Measurements from ENCODE around the gene UGT1A6.

Gene UGT1A6

DNA sequence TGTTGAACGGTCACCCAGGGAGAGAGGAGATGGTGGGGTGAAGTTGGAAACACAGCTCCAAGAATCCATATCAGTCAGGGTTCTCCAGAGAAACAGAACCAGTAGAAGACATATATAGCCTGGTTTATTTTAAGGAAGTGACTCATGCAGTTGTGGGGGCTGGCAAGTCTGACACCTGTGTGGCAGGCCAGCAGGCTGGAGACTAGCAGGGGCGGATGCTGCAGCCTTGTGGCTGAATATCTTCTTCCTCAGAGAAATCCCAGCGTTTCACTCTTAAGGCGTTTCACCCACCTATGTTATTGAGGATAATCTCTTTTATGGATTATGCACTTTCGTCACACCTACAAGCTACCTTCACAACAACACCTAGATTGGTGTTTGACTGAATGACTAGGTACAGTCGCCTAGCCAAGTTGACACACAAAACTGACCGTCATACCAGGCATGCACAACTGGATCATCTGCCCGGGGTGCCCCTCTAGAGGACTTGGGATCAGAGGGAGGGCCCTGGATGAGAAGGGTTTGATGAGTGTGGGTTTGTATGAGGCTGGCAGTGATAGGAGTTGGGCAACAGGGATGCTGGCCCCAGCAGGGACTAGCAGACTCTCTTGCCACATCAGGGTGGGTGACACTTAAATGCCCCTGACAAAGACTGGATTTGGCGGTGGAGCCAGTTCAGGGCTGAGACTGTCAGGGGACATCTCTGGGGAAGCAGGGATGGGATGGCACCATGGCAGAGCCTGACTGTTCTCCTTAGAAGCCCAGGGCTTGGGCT, 108.9 kb downstream of the UGT1A6 start:
- DNase-seq (ENCODE audit: insufficient read length, low spot score) (no peak), FAIRE-seq (no peak)
- no peak for TF ChIP-seq POLR2A (IDR thresholded peaks at IDR 0.05; ENCODE audit: low read depth, low read length)

DNA sequence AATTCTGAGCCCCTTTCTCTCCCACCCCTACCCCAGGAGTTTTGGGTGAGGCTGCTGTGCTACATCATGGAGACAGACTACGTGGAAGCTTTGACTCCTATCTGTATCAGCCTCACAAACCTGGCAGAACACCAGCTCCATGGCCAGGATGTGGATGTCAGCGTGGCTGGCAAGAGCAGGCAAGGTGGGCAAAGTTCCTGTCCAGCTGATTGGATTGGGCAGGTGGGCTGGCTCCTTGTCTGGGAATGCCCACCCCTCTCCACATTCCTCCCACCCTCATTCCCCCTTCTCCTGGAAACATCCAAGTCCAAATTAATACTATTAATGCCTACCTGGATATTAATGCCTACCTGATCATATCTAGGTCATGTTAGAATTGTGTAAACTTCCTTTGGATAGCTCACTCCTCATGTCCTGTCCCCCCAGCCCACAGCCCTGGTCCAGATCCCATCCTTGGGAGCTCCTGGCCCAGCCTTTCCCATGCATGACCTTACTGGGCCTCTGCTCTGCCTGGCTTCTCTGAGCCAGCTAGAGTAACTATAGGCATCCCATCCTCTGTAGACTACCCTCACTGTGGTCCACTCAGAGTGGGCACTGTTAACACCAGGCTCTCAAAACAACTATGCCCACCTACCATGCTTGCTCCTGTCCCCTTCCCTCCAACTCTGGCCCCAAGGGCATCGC, 109.6 kb downstream of the UGT1A6 start:
- DNase-seq (ENCODE audit: insufficient read length, low spot score), result no peak
- no peak for TF ChIP-seq POLR2A (IDR thresholded peaks at IDR 0.05; ENCODE audit: low read depth, low read length)
- no peak for FAIRE-seq

DNA sequence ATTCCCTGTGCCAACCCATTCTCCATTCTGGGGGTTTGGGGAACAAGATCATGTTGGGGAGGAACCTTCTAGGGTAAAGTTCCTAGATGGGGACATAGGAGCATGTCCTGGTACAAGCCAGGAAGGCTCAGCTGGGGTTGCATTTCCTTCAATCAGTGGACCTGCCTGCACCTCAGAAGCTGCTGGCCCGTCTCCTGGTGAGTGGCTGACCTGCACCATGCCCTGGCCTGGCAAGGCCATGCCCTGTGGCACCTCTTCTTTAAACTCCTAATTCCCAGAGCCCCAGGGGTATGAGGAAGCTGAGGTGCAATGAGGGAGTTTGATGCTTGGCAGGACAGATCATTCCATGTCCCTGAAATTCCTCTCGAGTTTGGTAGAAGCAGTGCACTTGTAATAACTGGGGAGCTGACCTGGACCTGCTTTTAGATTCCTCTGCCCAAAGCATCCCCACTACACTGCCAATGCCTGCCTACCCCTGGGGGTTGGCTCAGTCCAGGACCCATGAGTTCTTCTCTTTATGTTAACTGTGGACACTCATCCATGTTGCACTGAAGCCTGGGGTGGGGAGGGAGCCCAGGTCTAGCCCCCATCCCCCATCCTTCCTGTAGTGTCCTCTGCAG, 110.7 kb downstream of the UGT1A6 start:
- FAIRE-seq (no peak), DNase-seq (ENCODE audit: insufficient read length, low spot score) (no peak)
- no peak for TF ChIP-seq POLR2A (IDR thresholded peaks at IDR 0.05; ENCODE audit: low read depth, low read length)

DNA sequence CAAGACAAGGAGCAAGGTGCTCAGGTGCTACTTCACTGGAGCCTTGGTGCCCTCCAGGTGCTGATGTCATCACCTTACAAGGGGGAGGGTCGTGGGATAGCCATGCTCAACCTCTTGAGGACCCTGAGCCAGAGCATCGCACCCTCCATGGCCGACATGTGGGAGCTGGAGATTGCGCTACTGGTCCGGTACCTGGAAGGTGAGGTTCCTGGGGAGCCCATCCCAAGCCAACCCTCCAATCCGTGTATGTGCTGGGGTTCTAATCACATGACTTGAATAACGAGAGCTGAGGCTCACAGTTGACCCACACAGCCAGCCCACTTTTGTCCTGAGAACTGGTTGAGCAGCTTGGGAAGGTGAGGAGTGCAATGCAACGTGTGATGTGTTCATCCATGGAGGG, 111.3 kb downstream of the UGT1A6 start:
- FAIRE-seq, result no peak
- DNase-seq (ENCODE audit: insufficient read length, low spot score), result no peak
- TF ChIP-seq POLR2A (IDR thresholded peaks at IDR 0.05; ENCODE audit: low read depth, low read length), result no peak

- DNase-seq (ENCODE audit: insufficient read length, low spot score) (no peak), FAIRE-seq (no peak)
- TF ChIP-seq POLR2A (IDR thresholded peaks at IDR 0.05; ENCODE audit: low read depth, low read length), result no peak
Observed at GRCh38 chr2:233807215-233807865, 114.7 kb downstream of the UGT1A6 start.

DNA sequence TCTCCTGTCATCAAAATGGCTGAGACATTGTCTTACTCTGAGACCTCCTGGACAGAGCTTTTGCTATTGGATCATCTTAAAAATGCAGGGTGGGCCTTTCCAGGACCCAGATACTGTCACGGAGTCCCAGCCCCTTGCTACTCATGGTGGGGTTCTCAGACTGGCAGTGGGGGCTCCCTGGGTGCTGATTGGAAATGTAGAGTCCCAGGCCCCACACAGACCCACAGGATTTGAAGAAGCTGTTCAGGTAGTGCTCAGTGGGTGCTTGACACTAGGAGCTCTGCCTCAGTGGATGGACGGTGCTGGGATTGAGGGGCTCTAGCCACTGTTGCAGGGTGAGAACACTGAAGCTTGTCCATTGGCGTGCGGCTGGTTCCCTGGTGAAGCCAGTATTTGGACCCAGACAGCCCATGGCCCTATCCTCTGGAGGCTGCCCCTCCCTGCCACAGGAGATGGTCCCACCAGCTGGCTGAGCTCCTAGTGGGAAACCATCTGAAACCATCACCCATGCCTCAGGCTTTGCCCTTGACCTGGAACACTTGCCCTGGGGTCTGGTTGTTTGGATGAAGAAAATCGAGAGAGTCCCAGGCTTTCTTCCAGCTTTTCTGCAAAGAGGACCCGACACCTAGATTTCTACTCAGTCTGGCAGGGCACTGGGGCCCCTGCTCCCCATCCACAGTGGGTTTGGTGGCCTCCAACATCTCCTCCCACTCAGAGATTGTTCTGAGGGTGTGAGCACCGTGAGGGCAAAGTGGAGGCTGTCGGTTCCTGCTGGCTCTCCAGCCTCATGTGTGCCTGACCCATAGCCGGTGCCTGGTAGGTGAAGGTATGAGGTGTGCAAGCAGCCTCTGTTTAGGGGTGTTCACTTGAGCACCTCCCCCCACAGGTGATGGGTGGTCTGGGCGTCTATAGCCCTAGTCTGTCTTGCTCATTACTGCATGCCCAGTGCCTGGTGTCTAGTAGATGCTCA, 115.6 kb downstream of the UGT1A6 start:
- DNase-seq (ENCODE audit: insufficient read length, low spot score), result no peak
- FAIRE-seq, result no peak
- TF ChIP-seq POLR2A (IDR thresholded peaks at IDR 0.05; ENCODE audit: low read depth, low read length), result no peak

- DNase-seq (ENCODE audit: insufficient read length, low spot score), result no peak
- FAIRE-seq, result no peak
- no peak for TF ChIP-seq POLR2A (IDR thresholded peaks at IDR 0.05; ENCODE audit: low read depth, low read length)
Observed at GRCh38 chr2:233810385-233810784, 117.7 kb downstream of the UGT1A6 start.

- FAIRE-seq (no peak), DNase-seq (ENCODE audit: insufficient read length, low spot score) (no peak)
- no peak for TF ChIP-seq POLR2A (IDR thresholded peaks at IDR 0.05; ENCODE audit: low read depth, low read length)
Observed at GRCh38 chr2:233811087-233811486, 118.4 kb downstream of the UGT1A6 start.

DNA sequence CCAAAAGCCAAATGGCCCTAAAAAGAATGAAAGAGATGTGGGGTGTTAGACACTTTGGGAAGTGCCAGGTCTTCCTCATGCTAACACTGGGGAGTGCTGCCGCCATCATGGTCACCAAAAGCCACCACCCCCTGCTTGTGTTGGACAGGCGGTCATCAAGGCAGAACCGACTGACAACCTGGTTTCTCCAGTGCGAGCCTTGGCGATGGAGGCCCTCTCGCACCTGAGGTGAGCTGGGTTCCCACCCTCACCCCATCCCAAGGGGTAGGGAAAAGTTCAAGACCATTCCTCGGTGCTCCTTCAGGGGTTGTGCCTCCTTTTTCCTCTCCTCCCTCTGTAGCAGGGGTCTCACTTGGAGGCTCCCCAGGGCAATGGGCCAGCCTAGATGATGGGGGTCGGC, 119.0 kb downstream of the UGT1A6 start:
- DNase-seq (ENCODE audit: insufficient read length, low spot score) (no peak), FAIRE-seq (no peak)
- TF ChIP-seq POLR2A (IDR thresholded peaks at IDR 0.05; ENCODE audit: low read depth, low read length), result no peak

- no peak for FAIRE-seq
- no peak for TF ChIP-seq POLR2A (IDR thresholded peaks at IDR 0.05; ENCODE audit: low read depth, low read length)
- no peak for DNase-seq (ENCODE audit: insufficient read length, low spot score)
Observed at GRCh38 chr2:233813236-233814055, 120.8 kb downstream of the UGT1A6 start.

- FAIRE-seq, result no peak
- DNase-seq (ENCODE audit: insufficient read length, low spot score), result peak; percentile 27
- TF ChIP-seq POLR2A (IDR thresholded peaks at IDR 0.05; ENCODE audit: low read depth, low read length), result no peak
Observed at GRCh38 chr2:233814056-233814835, 121.6 kb downstream of the UGT1A6 start.

GRCh38 chr2:233815861-233816260, 123.2 kb downstream of the UGT1A6 start:
- no peak for FAIRE-seq
- no peak for TF ChIP-seq POLR2A (IDR thresholded peaks at IDR 0.05; ENCODE audit: low read depth, low read length)
- DNase-seq (ENCODE audit: insufficient read length, low spot score), result no peak
